B cell (primary cell): ENCODE results near the gene CPNE5. TPM values are rescaled to one million over a fixed set of nuclear protein-coding genes. Genes with fewer than 3 reads are reported as not detected.
A peak's percentile ranks its signal among the peaks of the same experiment; 100 is the strongest.

Experiments used
- ATAC-seq: fragments of 200-7000 bp; cut with Tn5 transposase; one replicate; pipeline ENCODE4 v1.10.0; 2021; ENCODE audit warnings: low read depth, mild to moderate bottlenecking, moderate number of reproducible peaks, moderate library complexity
- CTCF ChIA-PET: fragments of 350-600 bp; sonication (Branson Sonifier 250); formaldehyde crosslinking; loops from one replicate; lab custom pipeline; 2021; ENCODE audit warnings: antibody characterized with exemption, inconsistent platforms; lab: Charles Lee
- POLR2A ChIA-PET: fragments of 350-600 bp; sonication (Branson Sonifier 250); formaldehyde crosslinking; loops from one replicate; lab custom pipeline; 2021; ENCODE audit warnings: antibody characterized with exemption; lab: Charles Lee
- DNase-seq: peaks from one replicate; pipeline ENCODE4 v3.0.0; 2013
- H2AFZ ChIP-seq: 2 replicates; pipeline ENCODE4 v1.6.1; 2012; ENCODE audit warnings: mild to moderate bottlenecking, low read depth, low read length; ENCODE audit not compliant: insufficient read depth, poor library complexity, severe bottlenecking
- H3K27ac ChIP-seq, 2 donors: 1 replicate in 1 of 2; 2 replicates in 1 of 2; pipeline ENCODE4 v1.5.1; 2012 to 2013; ENCODE audit warnings: low read length in 2 of 2, mild to moderate bottlenecking in 2 of 2, moderate library complexity in 1 of 2
- H3K27me3 ChIP-seq, 4 experiments: fragments of 200-600 bp in 1 of 4; sonication (generic) in 1 of 4; replicated peaks in 1 of 4; 1 replicate in 2 of 4; 2 replicates in 2 of 4; pipeline versions ENCODE4 v1.6.1 to v1.7.0; 2013 to 2016; ENCODE audit warnings: low read length in 3 of 4, mild to moderate bottlenecking in 2 of 4, mixed read lengths in 1 of 4, moderate library complexity in 1 of 4; ENCODE audit not compliant: insufficient read depth in 4 of 4, control insufficient read depth in 3 of 4; ENCODE audit errors: control extremely low read depth in 1 of 4
- H3K36me3 ChIP-seq, 2 experiments: replicated peaks in 1 of 2; 1 replicate in 1 of 2; 2 replicates in 1 of 2; pipeline versions ENCODE4 v1.6.1 to v1.7.1; 2013; ENCODE audit warnings: low read length in 1 of 2; ENCODE audit not compliant: insufficient read depth in 2 of 2, control insufficient read depth in 1 of 2; ENCODE audit errors: control extremely low read depth in 1 of 2, extremely low read depth in 1 of 2
- H3K4me1 ChIP-seq, 2 donors: fragments of 200-600 bp in 1 of 2; sonication (generic) in 1 of 2; 1 replicate in 1 of 2; 2 replicates in 1 of 2; pipeline versions ENCODE4 v1.5.1 to v1.6.1; 2013 to 2017; ENCODE audit warnings: low read length in 2 of 2; ENCODE audit not compliant: control insufficient read depth in 2 of 2, insufficient read depth in 2 of 2
- H3K4me2 ChIP-seq: replicated peaks from 2 replicates; pipeline ENCODE3; 2012; ENCODE audit warnings: mild to moderate bottlenecking, low read depth, low read length; ENCODE audit not compliant: poor library complexity, severe bottlenecking
- H3K4me3 ChIP-seq, 5 experiments: fragments of 200-600 bp in 1 of 5; sonication (generic) in 1 of 5; 1 replicate in 3 of 5; 2 replicates in 2 of 5; pipeline versions ENCODE4 v1.5.1 to v1.7.0; 2011 to 2016; ENCODE audit warnings: low read length in 4 of 5, mild to moderate bottlenecking in 4 of 5, low read depth in 2 of 5, control low read depth in 1 of 5, moderate library complexity in 1 of 5; ENCODE audit not compliant: insufficient read depth in 1 of 5; ENCODE audit errors: control extremely low read depth in 1 of 5, extremely low read depth in 1 of 5
- H3K79me2 ChIP-seq: fragments of 200-600 bp; sonication (generic); one replicate; pipeline ENCODE4 v1.6.0; 2016; ENCODE audit warnings: low read length; ENCODE audit not compliant: control insufficient read depth, insufficient read depth
- H3K9ac ChIP-seq: fragments of 200-600 bp; sonication (generic); 2 replicates; pipeline ENCODE4 v1.6.1; 2017; ENCODE audit warnings: mild to moderate bottlenecking, low read length, moderate library complexity
- H3K9me3 ChIP-seq, 3 donors: one replicate each; pipeline versions ENCODE4 v1.6.1 to v1.7.1; 2013; ENCODE audit warnings: low read length in 2 of 3; ENCODE audit not compliant: control insufficient read depth in 2 of 3, insufficient read depth in 1 of 3; ENCODE audit errors: control extremely low read depth in 1 of 3
- H4K20me1 ChIP-seq: 2 replicates; pipeline ENCODE4 v1.6.0; 2012; ENCODE audit warnings: mild to moderate bottlenecking, low read length; ENCODE audit not compliant: insufficient read depth, control insufficient read depth, poor library complexity, severe bottlenecking
- H3K27ac Mint-ChIP-seq: one replicate; pipeline ENCODE4 v1.8.0; 2021; ENCODE audit warnings: mixed read lengths
- H3K27me3 Mint-ChIP-seq: one replicate; pipeline ENCODE4 v1.8.0; 2021; ENCODE audit warnings: mixed read lengths
- H3K4me1 Mint-ChIP-seq: one replicate; pipeline ENCODE4 v1.8.0; 2021; ENCODE audit warnings: mixed read lengths
- H3K4me3 Mint-ChIP-seq: one replicate; pipeline ENCODE4 v1.8.0; 2021; ENCODE audit warnings: mixed read lengths
- H3K9me3 Mint-ChIP-seq: one replicate; pipeline ENCODE4 v1.8.0; 2022; ENCODE audit warnings: mixed read lengths; ENCODE audit not compliant: insufficient read depth
- EZH2 ChIP-seq: IDR thresholded peaks from 2 replicates; pipeline ENCODE4 v1.6.1; 2012; ENCODE audit warnings: borderline replicate concordance, low read depth, mild to moderate bottlenecking, moderate library complexity, low read length; ENCODE audit not compliant: insufficient read depth, poor library complexity, severe bottlenecking
- WGBS: methylation state at CpG from one replicate; pipeline ENCODE4 v1.1.5; 2013; ENCODE audit warnings: missing lambda C conversion rate; ENCODE audit not compliant: insufficient coverage; 5-methylcytosine and 5-hydroxymethylcytosine counted together
- intact Hi-C: fragments of 100-400 bp; cut with micrococcal nuclease; formaldehyde crosslinking; loops from one replicate; pipeline ENCODE4 v1.10.0; 2022
- polyA plus RNA-seq: library from polyadenylated mRNA; depleted of rRNA; stranded (reverse); fragments of >200 nt; gene quantifications from 2 replicates; pipeline ENCODE4 v1.2.3, GENCODE V29; 2012
- total RNA-seq, 2 donors: library from RNA; stranded (reverse); fragments of 120-200 nt in 1 of 2; gene quantifications; 1 replicate in 1 of 2; 2 replicates in 1 of 2; pipeline versions ENCODE4 v1.2.3 to v1.2.4, GENCODE V29; 2013 to 2022
- TF ChIP-seq, protein P1 (sequence below): fragments of 200-600 bp; IDR thresholded peaks from one replicate; pipeline ENCODE4 v1.8.0; 2022; ENCODE audit warnings: antibody characterized with exemption, mild to moderate bottlenecking

CPNE5 gene
- total and polyA plus RNA-seq, 2 donors (not counting 1 experiment from before 2014, with no cell fraction given) = 49.8 to 357 TPM

DNA sequence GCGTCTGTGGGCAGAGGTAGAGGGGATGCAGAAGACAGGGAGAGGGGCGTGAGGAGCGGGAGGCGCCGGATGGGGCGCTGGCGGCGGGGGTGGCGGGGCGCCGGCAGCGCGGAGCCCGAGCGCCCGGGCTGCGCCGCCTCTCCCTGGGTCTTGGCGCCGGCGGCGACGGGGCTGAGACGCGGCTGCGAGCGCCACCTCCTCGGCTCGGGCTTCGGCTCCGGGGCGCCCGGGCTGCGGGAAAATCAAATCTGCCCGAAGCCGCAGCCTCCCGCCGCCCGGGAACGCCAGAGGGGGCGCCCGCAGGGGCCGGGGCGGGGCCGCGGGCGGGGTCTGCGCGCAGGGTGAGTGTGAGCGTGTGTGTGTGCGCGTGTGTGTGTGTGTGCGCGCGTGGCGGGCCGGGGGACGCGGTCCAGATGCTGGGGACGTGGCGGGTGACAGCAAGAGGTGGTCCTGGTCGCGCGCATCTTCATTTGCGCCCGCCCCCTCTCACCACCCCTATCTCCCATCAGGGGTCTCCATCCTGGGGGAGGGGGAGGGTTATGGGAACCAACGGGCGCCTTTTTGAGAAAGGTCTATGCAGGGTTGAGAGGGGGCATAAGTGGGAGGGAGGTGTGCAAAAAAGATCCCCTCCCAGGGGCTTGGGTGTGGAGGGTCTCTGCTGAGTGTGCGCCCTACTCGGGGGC, 646 bp upstream of the CPNE5 start:
- peak overlapping the region; percentile 15 to 61 (median 42) for H3K4me3 ChIP-seq

DNA sequence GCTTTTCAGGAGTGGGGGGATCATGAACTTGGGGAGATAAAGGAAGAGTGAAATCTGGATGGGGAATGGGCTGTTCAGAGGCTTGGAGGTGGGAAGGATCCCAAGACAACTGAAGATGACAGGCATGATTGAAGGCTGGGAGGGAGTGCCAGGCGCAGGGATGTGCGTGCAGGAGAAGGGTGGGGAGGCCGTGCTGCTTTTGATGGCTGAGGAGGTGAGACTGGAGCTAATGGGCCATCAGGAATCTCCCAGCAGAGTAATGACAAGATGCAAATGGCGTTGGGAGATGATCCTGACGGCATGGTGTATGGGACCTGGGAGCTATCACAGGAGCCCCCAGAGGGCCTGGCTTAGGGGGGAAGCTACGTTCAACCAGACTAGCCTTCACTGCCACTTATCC, 1.6 kb downstream of the CPNE5 start:
- Histone ChIP-seq H3K27me3 (peaks cover 0 to 43% (median 23%) of the 10 kb centered on the region in 4 experiments), H3K27ac (no peak overlapping the region), H3K36me3 (no peaks in the 10 kb centered on the region), H4K20me1 (no peaks in the 10 kb centered on the region), H3K4me3 (no peak overlapping the region), H3K4me2 (no peak overlapping the region), H3K4me1 (peaks cover 18 to 23% of the 10 kb centered on the region in 2 donors), H3K79me2 (no peaks in the 10 kb centered on the region), H2AFZ (no peak overlapping the region), H3K9me3 (peaks cover 0 to 7% (median 0%) of the 10 kb centered on the region in 3 donors), H3K9ac (no peak overlapping the region)
- Mint-ChIP-seq H3K4me1 (peaks cover 14% of the 10 kb centered on the region), H3K27me3 (peaks cover 40% of the 10 kb centered on the region), H3K27ac (no peak overlapping the region), H3K4me3 (peak overlapping the region; percentile 47), H3K9me3 (no peaks in the 10 kb centered on the region)
- TF ChIP-seq EZH2 = no peak
- DNase-seq (no peak), ATAC-seq (no peak)
- ChIA-PET CTCF (interaction anchor here (1.6 kb wide), 1 partner anchor 12 kb away, joined by 6 read pairs; no protein-coding TSS in a partner anchor), POLR2A (no interaction called here)
- 97% methylated on average over 5 of the region's 6 CpGs for WGBS
- intact Hi-C loops = no loop called here

More for the DNA sequence above, 646 bp upstream of the CPNE5 start:
- ChIA-PET CTCF (no interaction called here), POLR2A (no interaction called here)
- Histone ChIP-seq H3K9ac (peak overlapping the region; percentile 62), H3K4me1 (peaks cover 18 to 23% of the 10 kb centered on the region in 2 donors), H3K79me2 (no peaks in the 10 kb centered on the region), H3K36me3 (no peaks in the 10 kb centered on the region), H3K27me3 (peaks cover 0 to 40% (median 23%) of the 10 kb centered on the region in 4 experiments), H3K9me3 (no peaks in the 10 kb centered on the region), H3K4me2 (peak overlapping the region; percentile 96), H3K27ac (no peak overlapping the region), H2AFZ (peak overlapping the region; percentile 64), H4K20me1 (no peaks in the 10 kb centered on the region)
- peak; percentile 65 for ATAC-seq
- intact Hi-C loops = no loop called here
- Mint-ChIP-seq H3K4me1 (peaks cover 14% of the 10 kb centered on the region), H3K27ac (peak overlapping the region; percentile 22), H3K27me3 (peaks cover 39% of the 10 kb centered on the region), H3K9me3 (no peaks in the 10 kb centered on the region), H3K4me3 (peak overlapping the region; percentile 86)
- peak; percentile 63 for DNase-seq
- 1% methylated on average over 51 of the region's 70 CpGs for WGBS
- TF ChIP-seq EZH2 = no peak
- TF ChIP-seq, protein P1, sequence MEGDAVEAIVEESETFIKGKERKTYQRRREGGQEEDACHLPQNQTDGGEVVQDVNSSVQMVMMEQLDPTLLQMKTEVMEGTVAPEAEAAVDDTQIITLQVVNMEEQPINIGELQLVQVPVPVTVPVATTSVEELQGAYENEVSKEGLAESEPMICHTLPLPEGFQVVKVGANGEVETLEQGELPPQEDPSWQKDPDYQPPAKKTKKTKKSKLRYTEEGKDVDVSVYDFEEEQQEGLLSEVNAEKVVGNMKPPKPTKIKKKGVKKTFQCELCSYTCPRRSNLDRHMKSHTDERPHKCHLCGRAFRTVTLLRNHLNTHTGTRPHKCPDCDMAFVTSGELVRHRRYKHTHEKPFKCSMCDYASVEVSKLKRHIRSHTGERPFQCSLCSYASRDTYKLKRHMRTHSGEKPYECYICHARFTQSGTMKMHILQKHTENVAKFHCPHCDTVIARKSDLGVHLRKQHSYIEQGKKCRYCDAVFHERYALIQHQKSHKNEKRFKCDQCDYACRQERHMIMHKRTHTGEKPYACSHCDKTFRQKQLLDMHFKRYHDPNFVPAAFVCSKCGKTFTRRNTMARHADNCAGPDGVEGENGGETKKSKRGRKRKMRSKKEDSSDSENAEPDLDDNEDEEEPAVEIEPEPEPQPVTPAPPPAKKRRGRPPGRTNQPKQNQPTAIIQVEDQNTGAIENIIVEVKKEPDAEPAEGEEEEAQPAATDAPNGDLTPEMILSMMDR = peak; percentile 27
